H1 (cell line): ENCODE results near the gene WASF3. TPM values are rescaled to one million over a fixed set of nuclear protein-coding genes. Genes with fewer than 3 reads are reported as not detected.

Source experiments
- CTCF ChIA-PET: fragments of 300-600 bp; sonication (Branson Sonifier 250); formaldehyde crosslinking; loops from one replicate; lab custom pipeline; 2021; ENCODE audit not compliant: partially characterized antibody; lab: Charles Lee
- POLR2A ChIA-PET: fragments of 300-600 bp; sonication (Branson Sonifier 250); formaldehyde crosslinking; loops from one replicate; lab custom pipeline; 2021; ENCODE audit warnings: inconsistent platforms; ENCODE audit not compliant: partially characterized antibody; lab: Charles Lee
- DNase-seq, 2 experiments: peaks; one replicate each; pipeline versions ENCODE4 v3.0.0 to v3.0.0-alpha.2; 2010 to 2022; ENCODE audit warnings: low spot score in 2 of 2, low read depth in 1 of 2, mixed read lengths in 1 of 2
- FAIRE-seq: peaks from 2 replicates; lab custom pipeline; 2011; peaks lifted over from hg19 to GRCh38; lab: Jason Lieb, UNC
- H2AFZ ChIP-seq: 2 replicates; pipeline ENCODE4 v1.8.1; 2012; ENCODE audit warnings: low read length, inconsistent platforms
- H2AK5ac ChIP-seq: 2 replicates; pipeline ENCODE4 v1.6.1; 2013; ENCODE audit warnings: low read depth, low read length
- H2BK120ac ChIP-seq: replicated peaks from 2 replicates; pipeline ENCODE3; 2013; ENCODE audit warnings: low read depth, low read length, inconsistent platforms
- H2BK12ac ChIP-seq: 2 replicates; pipeline ENCODE4 v1.6.1; 2013; ENCODE audit warnings: low read depth, low read length
- H2BK15ac ChIP-seq: 2 replicates; pipeline ENCODE4 v1.6.1; 2013; ENCODE audit warnings: low read length
- H2BK20ac ChIP-seq: 2 replicates; pipeline ENCODE4 v1.6.1; 2013; ENCODE audit warnings: low read length
- H2BK5ac ChIP-seq: 2 replicates; pipeline ENCODE4 v1.6.1; 2013; ENCODE audit warnings: low read depth, low read length
- H3K14ac ChIP-seq: 2 replicates; pipeline ENCODE4 v1.6.1; 2013; ENCODE audit warnings: inconsistent platforms; ENCODE audit not compliant: insufficient read length
- H3K18ac ChIP-seq: 2 replicates; pipeline ENCODE4 v1.6.1; 2013; ENCODE audit warnings: low read length; ENCODE audit errors: extremely low read depth
- H3K23ac ChIP-seq: 2 replicates; pipeline ENCODE4 v1.6.1; 2013; ENCODE audit warnings: inconsistent platforms; ENCODE audit not compliant: insufficient read length
- H3K23me2 ChIP-seq: 2 replicates; pipeline ENCODE4 v1.6.1; 2013; ENCODE audit warnings: low read depth, low read length
- H3K27ac ChIP-seq: 2 replicates; pipeline ENCODE4 v1.6.1; 2011; ENCODE audit warnings: low read depth, low read length, inconsistent platforms
- H3K27me3 ChIP-seq, 4 experiments: replicated peaks in 1 of 4; 1 replicate in 1 of 4; 2 replicates in 3 of 4; pipeline versions ENCODE4 v1.6.1 to v1.8.1; 2011 to 2013; ENCODE audit warnings: low read length in 3 of 4, mild to moderate bottlenecking in 3 of 4, inconsistent platforms in 2 of 4, mixed read lengths in 2 of 4, moderate library complexity in 1 of 4; ENCODE audit not compliant: control insufficient read depth in 3 of 4, insufficient read depth in 3 of 4; ENCODE audit errors: extremely low read depth in 1 of 4
- H3K36me3 ChIP-seq, 4 experiments: 2 replicates each; pipeline versions ENCODE4 v1.6.1 to v1.8.1; 2011 to 2013; ENCODE audit warnings: mild to moderate bottlenecking in 4 of 4, low read length in 3 of 4, moderate library complexity in 2 of 4, control low read depth in 1 of 4, inconsistent platforms in 1 of 4; ENCODE audit not compliant: insufficient read depth in 4 of 4, control insufficient read depth in 2 of 4
- H3K4ac ChIP-seq: replicated peaks from 2 replicates; pipeline ENCODE3; 2013; ENCODE audit warnings: low read length, low read depth, mixed read lengths, inconsistent platforms; ENCODE audit not compliant: insufficient read length
- H3K4me1 ChIP-seq, 4 experiments: replicated peaks in 1 of 4; 1 replicate in 1 of 4; 2 replicates in 3 of 4; pipeline versions ENCODE4 v1.6.1 to v1.8.1; 2011 to 2013; ENCODE audit warnings: low read length in 3 of 4, inconsistent platforms in 2 of 4, mixed read lengths in 1 of 4; ENCODE audit not compliant: insufficient read depth in 4 of 4, control insufficient read depth in 3 of 4
- H3K4me2 ChIP-seq, 2 experiments: 2 replicates each; pipeline versions ENCODE4 v1.6.1 to v1.8.1; 2011 to 2013; ENCODE audit warnings: low read depth in 2 of 2, low read length in 2 of 2, control low read depth in 1 of 2, inconsistent platforms in 1 of 2, mild to moderate bottlenecking in 1 of 2; ENCODE audit not compliant: insufficient read depth in 1 of 2
- H3K4me3 ChIP-seq, 4 experiments: fragments of 200-600, 300-600 bp in 1 of 4; sonication (generic), shearing (Covaris generic), sonication (Bioruptor Twin) in 1 of 4; 2 replicates each; pipeline versions ENCODE4 v1.5.1 to v1.8.1; 2011 to 2016; ENCODE audit warnings: low read length in 4 of 4, low read depth in 3 of 4, control low read depth in 2 of 4, inconsistent platforms in 2 of 4, mild to moderate bottlenecking in 2 of 4, mixed read lengths in 1 of 4, moderate library complexity in 1 of 4; ENCODE audit not compliant: insufficient read depth in 2 of 4; ENCODE audit errors: extremely low read depth in 1 of 4
- H3K56ac ChIP-seq: replicated peaks from 2 replicates; pipeline ENCODE3; 2013; ENCODE audit warnings: low read depth, mild to moderate bottlenecking, mixed read lengths, low read length, inconsistent platforms; ENCODE audit not compliant: insufficient read length
- H3K79me1 ChIP-seq: 2 replicates; pipeline ENCODE4 v1.6.1; 2013; ENCODE audit warnings: low read depth, low read length, control low read depth
- H3K79me2 ChIP-seq, 2 experiments: 2 replicates each; pipeline versions ENCODE4 v1.6.1 to v1.8.1; 2012 to 2013; ENCODE audit warnings: low read length in 2 of 2, mild to moderate bottlenecking in 2 of 2, inconsistent platforms in 1 of 2; ENCODE audit not compliant: insufficient read depth in 2 of 2, control insufficient read depth in 1 of 2
- H3K9ac ChIP-seq, 4 experiments: replicated peaks in 1 of 4; 1 replicate in 1 of 4; 2 replicates in 3 of 4; pipeline versions ENCODE4 v1.6.1 to v1.8.1; 2011 to 2013; ENCODE audit warnings: low read depth in 3 of 4, low read length in 3 of 4, control low read depth in 2 of 4, mild to moderate bottlenecking in 2 of 4, moderate library complexity in 2 of 4, inconsistent platforms in 1 of 4; ENCODE audit errors: extremely low read depth in 1 of 4
- H3K9me3 ChIP-seq, 2 experiments: 2 replicates each; pipeline versions ENCODE4 v1.6.1 to v1.8.1; 2012 to 2013; ENCODE audit warnings: mild to moderate bottlenecking in 2 of 2, moderate library complexity in 2 of 2, control low read depth in 1 of 2, inconsistent platforms in 1 of 2, low read depth in 1 of 2, low read length in 1 of 2, mixed read lengths in 1 of 2; ENCODE audit not compliant: insufficient read depth in 2 of 2
- H4K20me1 ChIP-seq, 2 experiments: replicated peaks in 1 of 2; 2 replicates each; pipeline versions ENCODE3 to v1.8.1; 2011 to 2013; ENCODE audit warnings: inconsistent platforms in 2 of 2, low read length in 2 of 2, mild to moderate bottlenecking in 1 of 2; ENCODE audit not compliant: insufficient read depth in 2 of 2, control insufficient read depth in 1 of 2
- H4K5ac ChIP-seq: 2 replicates; pipeline ENCODE4 v1.6.1; 2013; ENCODE audit warnings: low read length, low read depth, mixed read lengths, inconsistent platforms; ENCODE audit not compliant: insufficient read length
- H4K8ac ChIP-seq: 2 replicates; pipeline ENCODE4 v1.8.0; 2013; ENCODE audit warnings: mild to moderate bottlenecking, moderate library complexity, low read length, inconsistent platforms; ENCODE audit not compliant: insufficient read depth; ENCODE audit errors: extremely low read depth
- H4K91ac ChIP-seq: replicated peaks from 2 replicates; pipeline ENCODE3; 2013; ENCODE audit warnings: low read length, mixed read lengths, inconsistent platforms; ENCODE audit not compliant: insufficient read length
- CEBPB ChIP-seq: IDR thresholded peaks from 2 replicates; pipeline ENCODE4 v1.6.1; 2012; ENCODE audit warnings: low read depth, low read length
- FOSL1 ChIP-seq: IDR thresholded peaks from 2 replicates; pipeline ENCODE4 v1.6.1; 2011; ENCODE audit warnings: mild to moderate bottlenecking, low read depth, low read length, moderate library complexity; ENCODE audit not compliant: insufficient read depth
- GABPA ChIP-seq: IDR thresholded peaks from 2 replicates; pipeline ENCODE4 v1.6.1; 2011; ENCODE audit warnings: mild to moderate bottlenecking, low read length, moderate library complexity, borderline replicate concordance; ENCODE audit not compliant: insufficient read depth
- HDAC2 ChIP-seq, 2 experiments: fragments of 300-600 bp in 1 of 2; sonication (generic) in 1 of 2; IDR thresholded peaks; 2 replicates each; pipeline ENCODE4 v1.6.1; 2011 to 2012; ENCODE audit warnings: low read depth in 2 of 2, low read length in 2 of 2, mild to moderate bottlenecking in 2 of 2, moderate library complexity in 2 of 2, borderline replicate concordance in 1 of 2, inconsistent platforms in 1 of 2
- HDAC6 ChIP-seq: IDR thresholded peaks from one replicate; pipeline ENCODE4 v1.7.1; 2012; ENCODE audit warnings: low read depth, mild to moderate bottlenecking, inconsistent platforms, low read length, moderate library complexity
- JUND ChIP-seq: IDR thresholded peaks from 2 replicates; pipeline ENCODE4 v1.6.1; 2011; ENCODE audit warnings: mild to moderate bottlenecking, improper control_type of control experiment, low read length
- KDM4A ChIP-seq: IDR thresholded peaks from one replicate; pipeline ENCODE4 v1.7.1; 2012; ENCODE audit warnings: low read depth, mild to moderate bottlenecking, moderate library complexity, low read length, inconsistent platforms; ENCODE audit not compliant: severe bottlenecking
- POLR2A ChIP-seq, 2 experiments: IDR thresholded peaks; 1 replicate in 1 of 2; 2 replicates in 1 of 2; pipeline ENCODE4 v1.6.1; 2011; ENCODE audit warnings: low read depth in 2 of 2, low read length in 2 of 2, mild to moderate bottlenecking in 2 of 2; ENCODE audit errors: control extremely low read depth in 1 of 2
- SP4 ChIP-seq: IDR thresholded peaks from 2 replicates; pipeline ENCODE4 v1.6.1; 2012; ENCODE audit warnings: low read length, inconsistent platforms
- TCF12 ChIP-seq: IDR thresholded peaks from 2 replicates; pipeline ENCODE4 v1.6.1; 2011; ENCODE audit warnings: low read depth, mild to moderate bottlenecking, low read length
- TEAD4 ChIP-seq: IDR thresholded peaks from 2 replicates; pipeline ENCODE4 v1.6.1; 2012; ENCODE audit warnings: low read depth, low read length, inconsistent platforms, mixed read lengths
- WGBS, 2 experiments: shearing (Covaris generic) in 1 of 2; methylation state at CpG; one replicate each; pipeline versions ENCODE4 v1.1.6 to v1.1.7; 2013 to 2015; ENCODE audit warnings: low lambda C conversion rate in 2 of 2, mixed read lengths in 2 of 2, inconsistent platforms in 1 of 2, low coverage in 1 of 2, missing lambda C conversion rate in 1 of 2; ENCODE audit not compliant: insufficient replicate concordance in 2 of 2, insufficient coverage in 1 of 2, insufficient read length in 1 of 2; ENCODE audit errors: extremely low coverage in 1 of 2, missing lambda C conversion rate in 1 of 2; 5-methylcytosine and 5-hydroxymethylcytosine counted together
- polyA plus RNA-seq, 7 experiments: library from polyadenylated mRNA; depleted of rRNA in 3 of 7; stranded (reverse) in 5 of 7; unstranded in 2 of 7; fragments of >200 nt in 5 of 7; fragments of 200-250 nt in 2 of 7; gene quantifications; 1 replicate in 5 of 7; 2 replicates in 1 of 7; 4 replicates in 1 of 7; pipeline versions ENCODE4 v1.2.1 to v1.2.3, GENCODE V29; 2011 to 2013; ENCODE audit warnings: missing spikeins in 2 of 7, mixed read lengths in 2 of 7
- total RNA-seq: library from RNA; stranded (reverse); fragmentation: NEBNext Ultra II Directional; extraction: Animal tissue kit (Norgen Biotek cat#: 25700); gene quantifications from 2 replicates; pipeline ENCODE4 v1.2.1, GENCODE V29; 2021

WASF3 gene
- total and polyA plus RNA-seq, 2 of the 8 experiments (the other 6 are each of a cell fraction or from before 2014, with no cell fraction given): 18.7 to 39.8 TPM

DNA sequence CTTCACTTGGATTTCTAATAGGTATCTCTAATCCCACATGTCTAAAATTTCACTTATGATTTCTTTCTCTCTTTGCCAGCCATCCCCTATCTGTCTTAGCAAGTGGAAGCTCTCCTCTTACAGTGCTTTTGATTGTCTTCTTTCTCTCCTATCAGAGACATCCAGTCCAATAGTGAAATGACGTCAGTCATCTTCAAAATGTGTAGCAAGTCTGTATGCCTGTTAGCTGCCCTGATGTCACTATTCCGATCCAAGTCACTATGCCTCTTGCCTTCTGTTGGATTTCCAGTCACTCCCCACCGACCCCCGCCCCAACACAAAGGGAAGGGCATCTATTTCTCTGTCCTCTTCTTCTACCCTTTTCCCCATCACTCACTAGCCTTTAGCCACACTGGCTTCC lies 96.4 kb downstream of the WASF3 start:
- H3K4me2 ChIP-seq: no peak overlapping the region
- no peaks in the 10 kb centered on the region for H3K23me2 ChIP-seq
- no peak overlapping the region for H3K18ac ChIP-seq
- no peak overlapping the region for H2AFZ ChIP-seq
- H2BK15ac ChIP-seq: no peak overlapping the region
- H2BK120ac ChIP-seq: no peak overlapping the region
- H2AK5ac ChIP-seq: no peak overlapping the region
- no peak overlapping the region for H3K56ac ChIP-seq
- WGBS, 2 experiments: 96% methylated on average over 4 of the region's 4 CpGs; no CpG with 5 or more reads in 1 of the 2 experiments
- H3K79me2 ChIP-seq: no peaks in the 10 kb centered on the region
- H3K9ac ChIP-seq: no peak overlapping the region
- H3K79me1 ChIP-seq: no peaks in the 10 kb centered on the region
- H3K4ac ChIP-seq: no peak overlapping the region
- H4K5ac ChIP-seq: no peak overlapping the region
- H2BK20ac ChIP-seq: no peak overlapping the region
- no peak for FAIRE-seq
- TF ChIP-seq TEAD4: no peak
- TF ChIP-seq JUND: no peak
- TF ChIP-seq CEBPB: no peak
- no peak for TF ChIP-seq SP4
- no peak for TF ChIP-seq POLR2A (IDR thresholded peaks at IDR 0.05; ENCODE audit: control extremely low read depth in 1 of 2, low read depth in 2 of 2, low read length in 2 of 2)
- TF ChIP-seq KDM4A: no peak
- TF ChIP-seq TCF12: no peak
- no peak for TF ChIP-seq HDAC2 (IDR thresholded peaks at IDR 0.05; ENCODE audit: borderline replicate concordance in 1 of 2, low read depth in 2 of 2, low read length in 2 of 2)
- TF ChIP-seq GABPA: no peak
- TF ChIP-seq HDAC6: no peak
- TF ChIP-seq FOSL1: no peak
- TF ChIP-seq, all 59 proteins: peak for 0
- ChIA-PET CTCF (no interaction called here), POLR2A (no interaction called here)
- peaks cover 0 to 3% (median 0%) of the 10 kb centered on the region in 4 experiments; a peak in 1 of 8 replicates for H3K36me3 ChIP-seq
- no peak overlapping the region for H2BK12ac ChIP-seq
- no peak for DNase-seq
- H3K27ac ChIP-seq: no peak overlapping the region
- H4K91ac ChIP-seq: no peak overlapping the region
- H4K8ac ChIP-seq: no peak overlapping the region
- no peaks in the 10 kb centered on the region for H3K27me3 ChIP-seq
- H3K4me1 ChIP-seq: peaks cover 0 to 7% (median 0%) of the 10 kb centered on the region in 4 experiments; a peak in 1 of 7 replicates
- no peak overlapping the region for H3K14ac ChIP-seq
- no peak overlapping the region for H2BK5ac ChIP-seq
- H3K4me3 ChIP-seq: no peak overlapping the region
- peaks cover 0 to 5% of the 10 kb centered on the region in 2 experiments; a peak in 2 of 4 replicates for H3K9me3 ChIP-seq
- no peak overlapping the region for H3K23ac ChIP-seq
- no peaks in the 10 kb centered on the region for H4K20me1 ChIP-seq
